Mesodermal cell (in vitro differentiated cells): ENCODE results near the gene LIMS2.

Experiments used
- H3K27ac ChIP-seq: 2 replicates; pipeline ENCODE4 v1.7.0; 2013; ENCODE audit warnings: mild to moderate bottlenecking, low read depth, low read length, moderate library complexity; ENCODE audit not compliant: severe bottlenecking
- H3K36me3 ChIP-seq: 2 replicates; pipeline ENCODE4 v1.7.1; 2013; ENCODE audit warnings: mild to moderate bottlenecking, low read length, moderate library complexity; ENCODE audit not compliant: control insufficient read depth, insufficient read depth
- H3K4me1 ChIP-seq: one replicate; pipeline ENCODE4 v1.7.1; 2013; ENCODE audit warnings: mild to moderate bottlenecking, low read length; ENCODE audit not compliant: insufficient read depth, control insufficient read depth, poor library complexity, severe bottlenecking
- H3K4me3 ChIP-seq: 2 replicates; pipeline ENCODE4 v1.7.0; 2013; ENCODE audit warnings: low read length, control low read depth, mild to moderate bottlenecking; ENCODE audit not compliant: insufficient read depth, poor library complexity, severe bottlenecking; ENCODE audit errors: extremely low read depth
- H3K9me3 ChIP-seq: 2 replicates; pipeline ENCODE4 v1.7.1; 2013; ENCODE audit warnings: mild to moderate bottlenecking, low read length, moderate library complexity; ENCODE audit not compliant: control insufficient read depth
- WGBS, 2 experiments: methylation state at CpG; one replicate each; pipeline ENCODE4 v1.1.5; 2013; ENCODE audit warnings: missing lambda C conversion rate in 2 of 2; ENCODE audit not compliant: insufficient coverage in 2 of 2; 5-methylcytosine and 5-hydroxymethylcytosine counted together

The LIMS2 gene

GRCh38 chr2:127635380-127636237, 39.7 kb downstream of the LIMS2 start:
- peaks cover 27% of the 10 kb centered on the region for H3K4me1 ChIP-seq
- no peak overlapping the region for H3K27ac ChIP-seq
- no peaks in the 10 kb centered on the region for H3K36me3 ChIP-seq
- no peak overlapping the region for H3K4me3 ChIP-seq
- no peaks in the 10 kb centered on the region for H3K9me3 ChIP-seq
- 97 to 99% methylated on average over 16 to 18 of the region's 19 CpGs for WGBS, 2 experiments

- 95 to 96% methylated on average over 10 to 17 of the region's 17 CpGs for WGBS, 2 experiments
- no peak overlapping the region for H3K27ac ChIP-seq
- no peaks in the 10 kb centered on the region for H3K9me3 ChIP-seq
- H3K36me3 ChIP-seq: no peaks in the 10 kb centered on the region
- H3K4me3 ChIP-seq: no peak overlapping the region
- peaks cover 26% of the 10 kb centered on the region for H3K4me1 ChIP-seq
Measured at GRCh38 chr2:127634626-127635379, 40.5 kb downstream of the LIMS2 start.

GRCh38 chr2:127634066-127634617, 41.2 kb downstream of the LIMS2 start:
- H3K9me3 ChIP-seq: no peaks in the 10 kb centered on the region
- H3K4me1 ChIP-seq: peaks cover 26% of the 10 kb centered on the region
- no peaks in the 10 kb centered on the region for H3K36me3 ChIP-seq
- no peak overlapping the region for H3K4me3 ChIP-seq
- no peak overlapping the region for H3K27ac ChIP-seq
- WGBS, 2 experiments: 96 to 98% methylated on average over 13 to 15 of the region's 16 CpGs

GRCh38 chr2:127633556-127634065, 41.7 kb downstream of the LIMS2 start:
- Histone ChIP-seq H3K36me3 (no peaks in the 10 kb centered on the region), H3K9me3 (no peaks in the 10 kb centered on the region), H3K27ac (no peak overlapping the region), H3K4me1 (peaks cover 22% of the 10 kb centered on the region), H3K4me3 (no peak overlapping the region)
- 85 to 96% methylated on average over 9 of the region's 9 CpGs for WGBS, 2 experiments

GRCh38 chr2:127632592-127633489, 42.5 kb downstream of the LIMS2 start:
- H3K4me3 ChIP-seq: no peak overlapping the region
- H3K4me1 ChIP-seq: peaks cover 14% of the 10 kb centered on the region
- H3K36me3 ChIP-seq: no peaks in the 10 kb centered on the region
- no peaks in the 10 kb centered on the region for H3K9me3 ChIP-seq
- WGBS, 2 experiments: 91 to 95% methylated on average over 14 to 22 of the region's 25 CpGs
- no peak overlapping the region for H3K27ac ChIP-seq

GRCh38 chr2:127631997-127632581, 43.2 kb downstream of the LIMS2 start:
- Histone ChIP-seq H3K36me3 (no peaks in the 10 kb centered on the region), H3K27ac (no peak overlapping the region), H3K4me3 (no peak overlapping the region), H3K4me1 (peaks cover 6% of the 10 kb centered on the region), H3K9me3 (no peaks in the 10 kb centered on the region)
- 79 to 84% methylated on average over 17 of the region's 17 CpGs for WGBS, 2 experiments

GRCh38 chr2:127631541-127631996, 43.8 kb downstream of the LIMS2 start:
- no peak overlapping the region for H3K4me3 ChIP-seq
- no peak overlapping the region for H3K27ac ChIP-seq
- no peaks in the 10 kb centered on the region for H3K9me3 ChIP-seq
- WGBS, 2 experiments: 88 to 97% methylated on average over 9 to 16 of the region's 16 CpGs
- H3K4me1 ChIP-seq: peaks cover 1% of the 10 kb centered on the region
- no peaks in the 10 kb centered on the region for H3K36me3 ChIP-seq

GRCh38 chr2:127630864-127631540, 44.3 kb downstream of the LIMS2 start:
- H3K4me1 ChIP-seq: no peaks in the 10 kb centered on the region
- H3K36me3 ChIP-seq: no peaks in the 10 kb centered on the region
- no peaks in the 10 kb centered on the region for H3K9me3 ChIP-seq
- no peak overlapping the region for H3K4me3 ChIP-seq
- WGBS, 2 experiments: 95 to 97% methylated on average over 13 to 20 of the region's 25 CpGs
- H3K27ac ChIP-seq: no peak overlapping the region

- H3K36me3 ChIP-seq: no peaks in the 10 kb centered on the region
- WGBS, 2 experiments: 88 to 93% methylated on average over 7 to 10 of the region's 10 CpGs
- no peak overlapping the region for H3K4me3 ChIP-seq
- H3K27ac ChIP-seq: no peak overlapping the region
- H3K9me3 ChIP-seq: no peaks in the 10 kb centered on the region
- no peaks in the 10 kb centered on the region for H3K4me1 ChIP-seq
Measured at GRCh38 chr2:127630096-127630863, 45.0 kb downstream of the LIMS2 start.
